GM18519 (cell line): ENCODE results near the gene SORCS3.

Experiments used
- ATAC-seq: cut with Tn5 transposase; IDR thresholded peaks from one replicate; pipeline ENCODE4 v1.9.1; 2021; ENCODE audit warnings: mild to moderate bottlenecking, moderate library complexity; ENCODE audit not compliant: unreplicated experiment, low FRiP score

SORCS3 gene

GRCh38 chr10:104957178-104957841, 316.2 kb downstream of the SORCS3 start:
- ATAC-seq = no peak

GRCh38 chr10:104966563-104967297, 325.6 kb downstream of the SORCS3 start:
- ATAC-seq = no peak

- ATAC-seq = no peak
Observed at GRCh38 chr10:104980368-104980767, 339.3 kb downstream of the SORCS3 start.

- no peak for ATAC-seq
Observed at GRCh38 chr10:104981995-104982394, 340.9 kb downstream of the SORCS3 start.

- ATAC-seq = no peak
Observed at GRCh38 chr10:104988686-104989085, 347.6 kb downstream of the SORCS3 start.

GRCh38 chr10:104989880-104990279, 348.8 kb downstream of the SORCS3 start:
- ATAC-seq = no peak

GRCh38 chr10:104993085-104993484, 352.0 kb downstream of the SORCS3 start:
- no peak for ATAC-seq

GRCh38 chr10:105001269-105001668, 360.2 kb downstream of the SORCS3 start:
- no peak for ATAC-seq

GRCh38 chr10:105010411-105011121, 369.5 kb downstream of the SORCS3 start:
- ATAC-seq = no peak

GRCh38 chr10:105017116-105017515, 376.0 kb downstream of the SORCS3 start:
- no peak for ATAC-seq

- no peak for ATAC-seq
Observed at GRCh38 chr10:105017691-105018090, 376.6 kb downstream of the SORCS3 start.

GRCh38 chr10:105023211-105024111, 382.4 kb downstream of the SORCS3 start:
- no peak for ATAC-seq

GRCh38 chr10:105024184-105024583, 383.1 kb downstream of the SORCS3 start:
- ATAC-seq = no peak

- no peak for ATAC-seq
Observed at GRCh38 chr10:105025092-105025491, 384.0 kb downstream of the SORCS3 start.

- ATAC-seq = no peak
Observed at GRCh38 chr10:105026566-105026965, 385.5 kb downstream of the SORCS3 start.

GRCh38 chr10:105029286-105029685, 388.2 kb downstream of the SORCS3 start:
- ATAC-seq = no peak

- ATAC-seq = no peak
Observed at GRCh38 chr10:105037022-105037421, 395.9 kb downstream of the SORCS3 start.

GRCh38 chr10:105041956-105042355, 400.9 kb downstream of the SORCS3 start:
- ATAC-seq = no peak

- ATAC-seq = no peak
Observed at GRCh38 chr10:105042906-105043552, 401.9 kb downstream of the SORCS3 start.

GRCh38 chr10:105044902-105045301, 403.8 kb downstream of the SORCS3 start:
- no peak for ATAC-seq
